ENCODE data around the gene DYNC2I2. TPM values are rescaled to one million over a fixed set of nuclear protein-coding genes. Genes with fewer than 3 reads are reported as not detected.

DYNC2I2 gene
- total RNA-seq, 3 donors from 2014 or later (not counting 1 experiment from before 2014, with no cell fraction given): 5.2 to 6.3 (median 5.5) TPM

- WGBS (ENCODE audit: insufficient coverage): 96% methylated on average over 10 of the region's 10 CpGs
- no peak overlapping the region for H3K27ac ChIP-seq (ENCODE audit: low read length)
- Mint-ChIP-seq H3K36me3 (no peaks in the 10 kb centered on the region), H3K27ac (peak overlapping the region in 1 of 2 donors; percentile 2), H3K27me3 (ENCODE audit: low read depth in 2 of 2) (no peaks in the 10 kb centered on the region), H3K4me1 (no peaks in the 10 kb centered on the region), H3K9me3 (no peaks in the 10 kb centered on the region), H3K4me3 (no peak overlapping the region)
- H3K27me3 ChIP-seq (ENCODE audit: control insufficient read depth, insufficient read depth, low read length): no peaks in the 10 kb centered on the region
- H3K4me1 ChIP-seq (ENCODE audit: control insufficient read depth, insufficient read depth, low read length): no peaks in the 10 kb centered on the region
- DNase-seq (no peak), ATAC-seq (no peak)
- intact Hi-C loops (cut with micrococcal nuclease): no loop called here
- H3K36me3 ChIP-seq (ENCODE audit: control insufficient read depth, insufficient read depth, low read length): peaks cover 44% of the 10 kb centered on the region
- H3K4me3 ChIP-seq (ENCODE audit: low read length): no peak overlapping the region
- no peak for TF ChIP-seq CTCF (IDR thresholded peaks at IDR 0.05)
- H3K9me3 ChIP-seq (ENCODE audit: control insufficient read depth, insufficient read depth, low read length): no peaks in the 10 kb centered on the region
These were observed 22.5 kb downstream of the DYNC2I2 start for GRCh38 chr9:128634111-128634510.

GRCh38 chr9:128633601-128634000 lies 23.0 kb downstream of the DYNC2I2 start:
- H3K9me3 ChIP-seq (ENCODE audit: control insufficient read depth, insufficient read depth, low read length): no peaks in the 10 kb centered on the region
- no peak overlapping the region for H3K4me3 ChIP-seq (ENCODE audit: low read length)
- intact Hi-C loops (cut with micrococcal nuclease): no loop called here
- 96% methylated on average over 11 of the region's 11 CpGs for WGBS (ENCODE audit: insufficient coverage)
- no peaks in the 10 kb centered on the region for H3K27me3 ChIP-seq (ENCODE audit: control insufficient read depth, insufficient read depth, low read length)
- Mint-ChIP-seq H3K27ac (peak overlapping the region in 1 of 2 donors; percentile 2), H3K4me1 (no peaks in the 10 kb centered on the region), H3K4me3 (no peak overlapping the region), H3K27me3 (ENCODE audit: low read depth in 2 of 2) (no peaks in the 10 kb centered on the region), H3K36me3 (no peaks in the 10 kb centered on the region), H3K9me3 (no peaks in the 10 kb centered on the region)
- no peaks in the 10 kb centered on the region for H3K4me1 ChIP-seq (ENCODE audit: control insufficient read depth, insufficient read depth, low read length)
- no peak for TF ChIP-seq CTCF (IDR thresholded peaks at IDR 0.05)
- DNase-seq (no peak), ATAC-seq (no peak)
- H3K27ac ChIP-seq (ENCODE audit: low read length): no peak overlapping the region
- peaks cover 49% of the 10 kb centered on the region for H3K36me3 ChIP-seq (ENCODE audit: control insufficient read depth, insufficient read depth, low read length)

GRCh38 chr9:128633057-128633456 lies 23.6 kb downstream of the DYNC2I2 start:
- 97% methylated on average over 21 of the region's 21 CpGs for WGBS (ENCODE audit: insufficient coverage)
- ATAC-seq (no peak), DNase-seq (no peak)
- Mint-ChIP-seq H3K27me3 (ENCODE audit: low read depth in 2 of 2) (no peaks in the 10 kb centered on the region), H3K9me3 (no peaks in the 10 kb centered on the region), H3K36me3 (no peaks in the 10 kb centered on the region), H3K4me3 (no peak overlapping the region), H3K27ac (peak overlapping the region in 1 of 2 donors; percentile 2), H3K4me1 (no peaks in the 10 kb centered on the region)
- no peak overlapping the region for H3K27ac ChIP-seq (ENCODE audit: low read length)
- peaks cover 54% of the 10 kb centered on the region for H3K36me3 ChIP-seq (ENCODE audit: control insufficient read depth, insufficient read depth, low read length)
- intact Hi-C loops (cut with micrococcal nuclease): no loop called here
- no peak for TF ChIP-seq CTCF (IDR thresholded peaks at IDR 0.05)
- no peaks in the 10 kb centered on the region for H3K27me3 ChIP-seq (ENCODE audit: control insufficient read depth, insufficient read depth, low read length)
- no peaks in the 10 kb centered on the region for H3K4me1 ChIP-seq (ENCODE audit: control insufficient read depth, insufficient read depth, low read length)
- H3K4me3 ChIP-seq (ENCODE audit: low read length): no peak overlapping the region
- no peaks in the 10 kb centered on the region for H3K9me3 ChIP-seq (ENCODE audit: control insufficient read depth, insufficient read depth, low read length)

GRCh38 chr9:128632486-128632885 lies 24.2 kb downstream of the DYNC2I2 start:
- WGBS (ENCODE audit: insufficient coverage): 96% methylated on average over 14 of the region's 14 CpGs
- no peak for ATAC-seq
- H3K4me1 ChIP-seq (ENCODE audit: control insufficient read depth, insufficient read depth, low read length): no peaks in the 10 kb centered on the region
- TF ChIP-seq CTCF (IDR thresholded peaks at IDR 0.05): no peak
- Mint-ChIP-seq H3K27ac (no peak overlapping the region), H3K36me3 (no peaks in the 10 kb centered on the region), H3K9me3 (no peaks in the 10 kb centered on the region), H3K27me3 (ENCODE audit: low read depth in 2 of 2) (no peaks in the 10 kb centered on the region), H3K4me1 (no peaks in the 10 kb centered on the region), H3K4me3 (no peak overlapping the region)
- peaks cover 60% of the 10 kb centered on the region for H3K36me3 ChIP-seq (ENCODE audit: control insufficient read depth, insufficient read depth, low read length)
- DNase-seq: no peak
- intact Hi-C loops (cut with micrococcal nuclease): no loop called here
- no peak overlapping the region for H3K27ac ChIP-seq (ENCODE audit: low read length)
- no peak overlapping the region for H3K4me3 ChIP-seq (ENCODE audit: low read length)
- no peaks in the 10 kb centered on the region for H3K27me3 ChIP-seq (ENCODE audit: control insufficient read depth, insufficient read depth, low read length)
- no peaks in the 10 kb centered on the region for H3K9me3 ChIP-seq (ENCODE audit: control insufficient read depth, insufficient read depth, low read length)
